Amniotic epithelial cell (primary cell): ENCODE data around the gene SLC35G3.
"Not testable (repeated sequence)": the region's sequence is repeated elsewhere in the genome, so short reads cannot be mapped to it uniquely, and the experiment has no call there.

Experiments used
- DNase-seq: peaks from one replicate; pipeline ENCODE4 v3.0.0-alpha.2; 2010; ENCODE audit warnings: low read depth

The SLC35G3 gene

GRCh38 chr17:35194001-35194400 is at the start of gene SLC35G3:
SLC35G3 (minus strand) TSS chr17:35194393; CDS start chr17:35194307, 86 bp downstream.
- DNase-seq, result not testable (repeated sequence)

- peak; percentile 54 for DNase-seq
These were observed 49.6 kb upstream of the SLC35G3 start for GRCh38 chr17:35243561-35244340.

- peak; percentile 86 for DNase-seq
These were observed 48.8 kb upstream of the SLC35G3 start, which contains the start of gene SLFN5 for GRCh38 chr17:35242805-35243560. SLFN5 (plus strand) TSS chr17:35243072; CDS start chr17:35258691, 15,619 bp downstream.

GRCh38 chr17:35242158-35242804 is 48.1 kb upstream of the SLC35G3 start:
- peak; percentile 28 for DNase-seq

GRCh38 chr17:35241520-35241919 is 47.3 kb upstream of the SLC35G3 start:
- DNase-seq, result no peak

- DNase-seq, result no peak
These were observed 46.7 kb upstream of the SLC35G3 start for GRCh38 chr17:35240861-35241260.

GRCh38 chr17:35239823-35240222 is 45.6 kb upstream of the SLC35G3 start:
- DNase-seq, result peak; percentile 12

GRCh38 chr17:35238821-35239220 is 44.6 kb upstream of the SLC35G3 start:
- DNase-seq, result peak; percentile 88

GRCh38 chr17:35236821-35237220 is 42.6 kb upstream of the SLC35G3 start:
- peak; percentile 60 for DNase-seq

- no peak for DNase-seq
These were observed 41.7 kb upstream of the SLC35G3 start for GRCh38 chr17:35235917-35236316.

GRCh38 chr17:35235289-35235688 is 41.1 kb upstream of the SLC35G3 start:
- DNase-seq, result no peak

GRCh38 chr17:35234315-35234714 is 40.1 kb upstream of the SLC35G3 start:
- DNase-seq, result not testable (repeated sequence)

- no peak for DNase-seq
These were observed 35.4 kb upstream of the SLC35G3 start for GRCh38 chr17:35229638-35230037.

GRCh38 chr17:35227546-35227945 is 33.4 kb upstream of the SLC35G3 start:
- no peak for DNase-seq

- DNase-seq, result no peak
These were observed 30.2 kb upstream of the SLC35G3 start for GRCh38 chr17:35224436-35224835.

GRCh38 chr17:35222452-35222851 is 28.3 kb upstream of the SLC35G3 start:
- no peak for DNase-seq

- DNase-seq, result no peak
These were observed 24.7 kb upstream of the SLC35G3 start for GRCh38 chr17:35218915-35219314.

- no peak for DNase-seq
These were observed 22.9 kb upstream of the SLC35G3 start for GRCh38 chr17:35217107-35217506.

- DNase-seq, result no peak
These were observed 20.6 kb upstream of the SLC35G3 start for GRCh38 chr17:35214631-35215273.

- no peak for DNase-seq
These were observed 20.0 kb upstream of the SLC35G3 start for GRCh38 chr17:35214192-35214591.

GRCh38 chr17:35213412-35213940 is 19.3 kb upstream of the SLC35G3 start:
- DNase-seq, result no peak

GRCh38 chr17:35212668-35213067 is 18.5 kb upstream of the SLC35G3 start:
- no peak for DNase-seq
